Stimulated activated naive CD8-positive, alpha-beta T cell treated with anti-CD3 and anti-CD28 coated beads, Interleukin-15, amount 100 ng/mL, for 72 hours (primary cell): ENCODE data around the gene SLC26A4.

Experiments used
- ATAC-seq: fragments of 150-1000 bp; cut with Tn5 transposase; 2 replicates; pipeline ENCODE4 v1.10.0; 2021; ENCODE audit warnings: mild to moderate bottlenecking, moderate library complexity
- DNase-seq, 2 donors: peaks; one replicate each; pipeline ENCODE4 v3.0.0; 2021 to 2022
- H3K27ac Mint-ChIP-seq, 2 donors: one replicate each; pipeline ENCODE4 v1.8.0; 2022; ENCODE audit warnings: mild to moderate bottlenecking in 2 of 2, mixed read lengths in 2 of 2, moderate library complexity in 2 of 2
- H3K27me3 Mint-ChIP-seq: one replicate; pipeline ENCODE4 v1.8.0; 2022; ENCODE audit warnings: mixed read lengths
- H3K4me1 Mint-ChIP-seq: one replicate; pipeline ENCODE4 v1.8.0; 2022; ENCODE audit warnings: mild to moderate bottlenecking, mixed read lengths
- H3K4me3 Mint-ChIP-seq, 2 donors: one replicate each; pipeline ENCODE4 v1.8.0; 2022; ENCODE audit warnings: mild to moderate bottlenecking in 2 of 2, mixed read lengths in 2 of 2, moderate library complexity in 1 of 2
- H3K9me3 Mint-ChIP-seq, 2 donors: one replicate each; pipeline ENCODE4 v1.8.0; 2022; ENCODE audit warnings: mixed read lengths in 2 of 2

The SLC26A4 gene

DNA sequence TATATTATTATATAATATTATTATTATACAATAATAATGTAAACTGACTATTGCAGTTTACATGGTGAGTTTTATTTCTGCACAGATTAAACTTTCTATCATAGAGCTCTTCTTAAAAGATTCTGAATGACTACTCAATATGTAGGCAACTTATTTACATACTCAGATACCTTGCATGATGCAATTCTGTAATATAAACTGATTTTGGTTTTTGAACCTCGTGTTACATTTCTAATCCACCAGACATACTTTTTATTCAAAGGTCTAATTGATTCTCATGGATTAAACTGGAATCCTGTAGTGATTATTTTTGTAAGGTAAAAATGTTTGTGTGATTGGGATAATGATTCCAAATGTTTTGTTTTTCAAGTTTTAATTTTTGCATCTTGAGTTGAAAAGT is 19.9 kb downstream of the SLC26A4 start:
- DNase-seq (no peak), ATAC-seq (no peak)
- peaks cover 13% of the 10 kb centered on the region for H3K4me1 Mint-ChIP-seq
- no peak overlapping the region for H3K4me3 Mint-ChIP-seq
- no peak overlapping the region for H3K27ac Mint-ChIP-seq
- no peaks in the 10 kb centered on the region for H3K27me3 Mint-ChIP-seq
- no peaks in the 10 kb centered on the region for H3K9me3 Mint-ChIP-seq

DNA sequence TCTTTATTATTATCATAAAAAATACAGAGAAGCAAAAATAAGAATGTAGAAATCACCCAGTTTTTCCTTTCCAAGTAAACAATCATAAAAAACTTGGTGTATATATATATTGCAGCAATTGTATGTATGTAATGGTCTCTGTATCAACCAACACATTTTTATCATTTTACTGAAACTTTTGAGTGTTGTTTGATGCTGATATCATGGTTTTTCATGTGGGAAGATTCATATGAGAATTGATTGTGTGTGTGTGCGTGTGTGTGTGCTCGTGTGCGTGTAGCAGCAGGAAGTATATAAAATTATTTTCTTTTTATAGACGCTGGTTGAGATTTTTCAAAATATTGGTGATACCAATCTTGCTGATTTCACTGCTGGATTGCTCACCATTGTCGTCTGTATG is 22.3 kb downstream of the SLC26A4 start:
- Mint-ChIP-seq H3K9me3 (no peaks in the 10 kb centered on the region), H3K27me3 (peaks cover 10% of the 10 kb centered on the region), H3K4me3 (no peak overlapping the region), H3K27ac (no peak overlapping the region), H3K4me1 (peaks cover 18% of the 10 kb centered on the region)
- DNase-seq = no peak
- ATAC-seq = no peak

- DNase-seq (no peak), ATAC-seq (no peak)
- no peaks in the 10 kb centered on the region for H3K9me3 Mint-ChIP-seq
- peaks cover 6% of the 10 kb centered on the region for H3K4me1 Mint-ChIP-seq
- peaks cover 10% of the 10 kb centered on the region for H3K27me3 Mint-ChIP-seq
- H3K4me3 Mint-ChIP-seq = no peak overlapping the region
- no peak overlapping the region for H3K27ac Mint-ChIP-seq
These were observed 23.7 kb downstream of the SLC26A4 start for GRCh38 chr7:107684287-107684686.

DNA sequence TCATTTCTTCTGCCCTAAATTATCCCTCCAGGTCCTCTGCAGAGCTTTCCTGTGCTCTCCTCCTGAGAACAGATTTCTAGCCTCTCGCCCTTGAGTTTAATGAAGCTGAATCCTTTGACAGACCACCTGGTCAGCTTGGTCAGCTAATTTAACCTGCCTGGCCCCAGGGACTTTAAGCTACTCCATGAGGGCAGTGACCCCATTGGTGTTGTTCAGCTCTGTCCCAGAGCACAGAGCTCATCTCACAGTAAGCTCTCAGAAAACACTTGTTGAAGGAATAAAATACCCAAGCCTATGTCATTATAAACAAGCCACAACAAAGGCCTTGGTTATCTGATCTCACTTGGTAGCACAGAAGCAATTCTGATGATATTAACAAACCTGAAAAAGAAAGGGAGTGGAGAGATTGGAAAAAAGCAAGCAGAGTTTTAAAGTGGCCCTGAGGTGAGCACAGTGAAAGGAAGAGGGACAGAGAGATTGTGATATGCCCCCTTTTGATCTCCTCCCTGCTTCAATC is 24.4 kb downstream of the SLC26A4 start:
- Mint-ChIP-seq H3K27me3 (peaks cover 10% of the 10 kb centered on the region), H3K27ac (no peak overlapping the region), H3K9me3 (no peaks in the 10 kb centered on the region), H3K4me3 (no peak overlapping the region), H3K4me1 (peaks cover 6% of the 10 kb centered on the region)
- DNase-seq (no peak), ATAC-seq (no peak)

DNA sequence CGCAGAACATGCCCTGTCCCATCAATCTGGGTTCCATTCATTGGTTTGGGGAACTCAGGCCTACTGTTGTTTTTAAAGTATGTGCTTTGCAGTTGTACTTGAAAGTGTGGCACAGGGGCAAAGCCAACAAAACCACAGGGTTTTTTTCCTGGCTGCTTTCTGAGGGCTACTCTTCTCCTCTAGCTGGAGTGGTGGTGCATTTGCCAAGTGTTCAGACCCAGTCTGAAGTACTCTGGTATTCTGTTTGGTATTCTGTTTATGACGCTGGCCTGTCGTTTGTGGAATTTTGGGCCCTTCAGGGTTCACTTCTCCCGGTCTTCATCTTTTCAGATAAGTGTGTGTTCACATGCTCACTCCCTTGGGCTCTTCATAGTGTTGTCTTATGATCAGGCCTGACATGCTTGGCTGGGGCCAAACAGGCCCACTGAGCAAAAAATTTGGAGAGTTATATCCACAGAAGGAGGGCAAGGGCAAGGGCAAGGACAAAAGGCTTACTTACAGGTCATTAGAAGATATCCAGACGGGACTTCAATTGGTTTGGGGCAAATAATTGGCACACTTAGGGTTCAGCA is 26.3 kb downstream of the SLC26A4 start:
- peaks cover 6% of the 10 kb centered on the region for H3K4me1 Mint-ChIP-seq
- peaks cover 12% of the 10 kb centered on the region for H3K27me3 Mint-ChIP-seq
- no peaks in the 10 kb centered on the region for H3K9me3 Mint-ChIP-seq
- no peak for DNase-seq
- H3K27ac Mint-ChIP-seq = no peak overlapping the region
- H3K4me3 Mint-ChIP-seq = no peak overlapping the region
- ATAC-seq = no peak

DNA sequence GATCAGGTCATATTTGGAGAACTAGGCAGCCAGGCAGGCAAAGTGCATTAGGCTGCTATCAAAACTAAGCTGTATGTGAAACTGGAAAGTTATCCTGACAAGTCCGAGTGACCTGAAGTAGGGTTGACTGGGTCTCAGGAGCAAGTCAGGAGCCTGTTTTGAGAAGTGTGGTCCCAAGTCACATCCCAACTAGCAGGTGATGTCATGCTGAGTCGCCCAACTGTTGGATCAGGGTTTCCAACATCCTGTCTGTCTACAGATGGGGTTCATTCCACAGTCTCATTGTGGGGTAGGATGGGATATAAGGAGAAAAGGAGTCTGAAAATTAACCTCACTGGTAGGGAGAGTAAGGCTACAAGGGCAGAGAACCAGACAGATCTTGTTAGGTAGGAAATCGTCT is 27.0 kb downstream of the SLC26A4 start:
- peaks cover 19% of the 10 kb centered on the region for H3K27me3 Mint-ChIP-seq
- H3K4me3 Mint-ChIP-seq = no peak overlapping the region
- peaks cover 6% of the 10 kb centered on the region for H3K4me1 Mint-ChIP-seq
- H3K27ac Mint-ChIP-seq = no peak overlapping the region
- DNase-seq (no peak), ATAC-seq (no peak)
- no peaks in the 10 kb centered on the region for H3K9me3 Mint-ChIP-seq

- DNase-seq = no peak
- H3K27me3 Mint-ChIP-seq = peaks cover 37% of the 10 kb centered on the region
- H3K27ac Mint-ChIP-seq = no peak overlapping the region
- no peak overlapping the region for H3K4me3 Mint-ChIP-seq
- H3K9me3 Mint-ChIP-seq = no peaks in the 10 kb centered on the region
- H3K4me1 Mint-ChIP-seq = peaks cover 6% of the 10 kb centered on the region
- ATAC-seq = no peak
These were observed 28.9 kb downstream of the SLC26A4 start for GRCh38 chr7:107689553-107689952.

GRCh38 chr7:107690084-107690483 is 29.5 kb downstream of the SLC26A4 start:
- ATAC-seq (no peak), DNase-seq (no peak)
- Mint-ChIP-seq H3K27ac (no peak overlapping the region), H3K9me3 (no peaks in the 10 kb centered on the region), H3K4me1 (peaks cover 6% of the 10 kb centered on the region), H3K4me3 (no peak overlapping the region), H3K27me3 (peaks cover 37% of the 10 kb centered on the region)

- peaks cover 6% of the 10 kb centered on the region for H3K4me1 Mint-ChIP-seq
- peaks cover 37% of the 10 kb centered on the region for H3K27me3 Mint-ChIP-seq
- ATAC-seq (no peak), DNase-seq (no peak)
- H3K27ac Mint-ChIP-seq = no peak overlapping the region
- H3K9me3 Mint-ChIP-seq = no peaks in the 10 kb centered on the region
- no peak overlapping the region for H3K4me3 Mint-ChIP-seq
These were observed 30.0 kb downstream of the SLC26A4 start for GRCh38 chr7:107690611-107691010.

GRCh38 chr7:107691716-107692115 is 31.1 kb downstream of the SLC26A4 start:
- Mint-ChIP-seq H3K9me3 (no peaks in the 10 kb centered on the region), H3K4me1 (peaks cover 8% of the 10 kb centered on the region), H3K4me3 (no peak overlapping the region), H3K27ac (no peak overlapping the region), H3K27me3 (peaks cover 36% of the 10 kb centered on the region)
- ATAC-seq = no peak
- DNase-seq = no peak

DNA sequence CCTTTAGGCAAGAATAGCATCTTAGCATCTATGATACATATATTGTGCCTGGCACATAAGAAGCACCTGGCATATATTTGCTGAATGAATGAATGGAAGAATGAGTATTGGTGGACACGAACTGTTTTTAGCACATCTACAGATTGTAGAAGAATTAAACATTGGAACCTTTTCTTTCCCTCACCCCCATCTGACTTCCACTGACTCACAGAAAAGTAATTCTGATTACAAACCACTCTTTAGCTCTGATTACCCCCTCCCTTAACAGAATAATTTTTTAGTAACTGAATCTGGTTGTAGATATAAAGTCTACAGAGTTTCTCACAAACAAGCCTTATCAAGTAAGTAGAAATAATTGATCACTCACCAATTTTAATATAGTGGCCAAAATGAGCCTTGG is 31.9 kb downstream of the SLC26A4 start:
- ATAC-seq (no peak), DNase-seq (no peak)
- H3K27me3 Mint-ChIP-seq = peaks cover 28% of the 10 kb centered on the region
- H3K4me3 Mint-ChIP-seq = no peak overlapping the region
- H3K27ac Mint-ChIP-seq = no peak overlapping the region
- H3K9me3 Mint-ChIP-seq = no peaks in the 10 kb centered on the region
- peaks cover 5% of the 10 kb centered on the region for H3K4me1 Mint-ChIP-seq

DNA sequence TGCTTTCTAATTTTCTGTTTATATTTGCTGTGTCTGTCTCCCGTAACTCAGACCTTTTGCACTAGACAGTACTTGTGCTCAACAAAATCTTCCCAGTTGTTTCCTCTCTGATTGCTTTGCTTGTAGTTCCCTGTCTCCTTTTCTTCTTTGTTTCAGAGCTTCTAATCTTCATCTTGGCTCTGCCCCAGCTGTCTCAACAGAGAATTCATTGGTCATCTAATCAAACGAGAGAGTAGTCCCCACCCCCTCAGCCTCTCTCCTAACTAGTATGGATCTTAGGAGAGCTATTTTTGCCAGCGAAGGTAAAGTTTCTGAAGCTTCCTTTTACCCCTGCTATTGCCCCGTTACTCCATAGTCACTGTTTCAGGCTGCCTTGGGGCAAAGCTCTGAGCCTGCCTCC is 32.8 kb downstream of the SLC26A4 start:
- no peak for DNase-seq
- Mint-ChIP-seq H3K4me1 (peaks cover 5% of the 10 kb centered on the region), H3K9me3 (no peaks in the 10 kb centered on the region), H3K27me3 (peaks cover 27% of the 10 kb centered on the region), H3K27ac (no peak overlapping the region), H3K4me3 (no peak overlapping the region)
- no peak for ATAC-seq

DNA sequence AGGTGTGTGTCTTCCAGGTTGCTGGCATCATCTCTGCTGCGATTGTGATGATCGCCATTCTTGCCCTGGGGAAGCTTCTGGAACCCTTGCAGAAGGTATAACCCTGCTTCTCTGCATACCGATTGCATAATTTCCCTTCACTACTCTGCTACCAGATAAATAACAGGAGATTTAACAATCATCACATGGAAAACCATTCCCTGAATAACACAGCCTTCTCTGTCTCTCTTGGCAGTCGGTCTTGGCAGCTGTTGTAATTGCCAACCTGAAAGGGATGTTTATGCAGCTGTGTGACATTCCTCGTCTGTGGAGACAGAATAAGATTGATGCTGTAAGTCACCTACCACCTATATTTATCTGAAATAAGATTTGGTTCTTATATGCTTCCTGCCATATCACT is 33.8 kb downstream of the SLC26A4 start:
- Mint-ChIP-seq H3K27me3 (peaks cover 27% of the 10 kb centered on the region), H3K4me3 (no peak overlapping the region), H3K9me3 (no peaks in the 10 kb centered on the region), H3K4me1 (peaks cover 5% of the 10 kb centered on the region), H3K27ac (no peak overlapping the region)
- ATAC-seq (no peak), DNase-seq (no peak)

GRCh38 chr7:107696330-107696946 is 35.8 kb downstream of the SLC26A4 start:
- H3K9me3 Mint-ChIP-seq = no peaks in the 10 kb centered on the region
- DNase-seq (no peak), ATAC-seq (peak; percentile 58)
- no peak overlapping the region for H3K4me3 Mint-ChIP-seq
- H3K27ac Mint-ChIP-seq = no peak overlapping the region
- peaks cover 27% of the 10 kb centered on the region for H3K27me3 Mint-ChIP-seq
- peaks cover 5% of the 10 kb centered on the region for H3K4me1 Mint-ChIP-seq

DNA sequence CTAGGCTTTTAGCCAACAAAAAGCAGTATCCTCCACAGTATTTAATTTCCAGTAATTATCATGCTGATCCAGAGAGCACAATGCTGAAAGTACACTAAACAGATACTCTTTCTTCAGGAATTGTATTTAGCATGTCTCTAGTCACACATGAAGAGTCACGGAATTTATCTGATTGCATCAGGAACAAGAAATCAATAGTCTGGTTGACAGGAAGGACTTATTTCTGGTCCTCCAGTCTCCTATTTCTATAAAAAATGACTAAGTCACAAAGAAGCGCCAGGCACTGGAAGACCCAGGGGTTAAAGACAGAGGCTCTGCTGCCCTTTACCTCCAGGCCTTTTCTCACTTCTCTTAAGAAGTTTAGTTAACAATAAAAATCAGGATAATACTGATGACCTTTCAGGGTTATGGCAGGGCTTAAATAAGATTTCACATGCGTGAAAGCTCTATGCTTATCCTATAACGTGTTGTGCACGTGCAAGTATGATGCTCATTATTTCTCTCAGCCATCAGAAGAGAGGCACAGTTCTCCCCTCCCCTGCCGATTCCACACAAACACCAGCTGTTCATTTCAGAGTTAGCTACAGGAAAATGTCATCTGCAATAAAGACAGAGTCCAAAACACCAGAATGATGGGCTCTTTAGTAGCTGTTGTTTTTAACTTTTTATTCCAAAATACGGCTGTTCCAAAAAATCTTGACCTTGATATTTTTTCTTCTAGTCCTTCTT is 36.9 kb downstream of the SLC26A4 start:
- no peak for DNase-seq
- no peak for ATAC-seq
- H3K4me3 Mint-ChIP-seq = no peak overlapping the region
- H3K27me3 Mint-ChIP-seq = peaks cover 20% of the 10 kb centered on the region
- H3K4me1 Mint-ChIP-seq = peaks cover 5% of the 10 kb centered on the region
- no peak overlapping the region for H3K27ac Mint-ChIP-seq
- H3K9me3 Mint-ChIP-seq = no peaks in the 10 kb centered on the region

- H3K4me3 Mint-ChIP-seq = no peak overlapping the region
- H3K4me1 Mint-ChIP-seq = peaks cover 5% of the 10 kb centered on the region
- no peak overlapping the region for H3K27ac Mint-ChIP-seq
- ATAC-seq (no peak), DNase-seq (no peak)
- H3K9me3 Mint-ChIP-seq = no peaks in the 10 kb centered on the region
- no peaks in the 10 kb centered on the region for H3K27me3 Mint-ChIP-seq
These were observed 39.9 kb downstream of the SLC26A4 start for GRCh38 chr7:107700570-107700969.
